Fibroblast of skin of scalp (primary cell): Measurements from ENCODE around the gene TSACC.
A peak's percentile ranks its signal among the peaks of the same experiment; 100 is the strongest.

Source experiments
- DNase-seq: peaks from one replicate; pipeline ENCODE4 v3.0.0-alpha.2; 2013

Gene TSACC

GRCh38 chr1:156376958-156377919, 38.9 kb downstream of the TSACC start:
- DNase-seq: no peak

- no peak for DNase-seq
Observed at GRCh38 chr1:156378557-156378956, 40.2 kb downstream of the TSACC start.

GRCh38 chr1:156379420-156380165, 41.3 kb downstream of the TSACC start:
- peak; percentile 46 for DNase-seq

GRCh38 chr1:156382561-156382960, 44.2 kb downstream of the TSACC start:
- no peak for DNase-seq

- peak; percentile 63 for DNase-seq
Observed at GRCh38 chr1:156383023-156383422, 44.7 kb downstream of the TSACC start.

- no peak for DNase-seq
Observed at GRCh38 chr1:156384007-156384406, 45.7 kb downstream of the TSACC start.

GRCh38 chr1:156384658-156385057, 46.3 kb downstream of the TSACC start:
- no peak for DNase-seq

- peak; percentile 73 for DNase-seq
Observed at GRCh38 chr1:156385534-156386031, 47.3 kb downstream of the TSACC start.

- DNase-seq: no peak
Observed at GRCh38 chr1:156386134-156386901, 48.0 kb downstream of the TSACC start.

GRCh38 chr1:156386949-156387869, 48.9 kb downstream of the TSACC start:
- no peak for DNase-seq

- DNase-seq: no peak
Observed at GRCh38 chr1:156387870-156388173, 49.5 kb downstream of the TSACC start.

- no peak for DNase-seq
Observed at GRCh38 chr1:156388174-156389137, 50.1 kb downstream of the TSACC start.

- no peak for DNase-seq
Observed at GRCh38 chr1:156389311-156389710, 51.0 kb downstream of the TSACC start.

GRCh38 chr1:156390469-156391365, 52.4 kb downstream of the TSACC start:
- no peak for DNase-seq

GRCh38 chr1:156391366-156391677, 53.0 kb downstream of the TSACC start:
- no peak for DNase-seq

- no peak for DNase-seq
Observed at GRCh38 chr1:156391701-156392100, 53.4 kb downstream of the TSACC start.

- no peak for DNase-seq
Observed at GRCh38 chr1:156392452-156392853, 54.1 kb downstream of the TSACC start.

- no peak for DNase-seq
Observed at GRCh38 chr1:156393095-156393494, 54.8 kb downstream of the TSACC start.

GRCh38 chr1:156394082-156394481, 55.8 kb downstream of the TSACC start:
- no peak for DNase-seq
